Neural progenitor cell (in vitro differentiated cells): ENCODE results near the gene SLC66A3. TPM values are rescaled to one million over a fixed set of nuclear protein-coding genes. Genes with fewer than 3 reads are reported as not detected.

Experiments
- DNase-seq: peaks from one replicate; pipeline ENCODE4 v3.0.0-alpha.2; 2016; ENCODE audit warnings: low spot score
- H2AFZ ChIP-seq: fragments of 200-600 bp; sonication (generic); replicated peaks from 2 replicates; pipeline ENCODE4 v1.6.1; 2016; ENCODE audit warnings: antibody characterized with exemption
- H3F3A ChIP-seq: fragments of 200-600 bp; sonication (generic); 2 replicates; pipeline ENCODE4 v1.6.1; 2016; ENCODE audit warnings: antibody characterized with exemption, low read depth
- H3K27ac ChIP-seq: fragments of 200-600 bp; sonication (generic); 2 replicates; pipeline ENCODE4 v1.5.1; 2016; ENCODE audit warnings: mild to moderate bottlenecking
- H3K27me3 ChIP-seq: fragments of 200-600 bp; sonication (generic); 2 replicates; pipeline ENCODE4 v1.6.1; 2016; ENCODE audit warnings: mild to moderate bottlenecking, moderate library complexity
- H3K36me3 ChIP-seq: fragments of 200-600 bp; sonication (generic); 2 replicates; pipeline ENCODE4 v1.5.1; 2016
- H3K4me1 ChIP-seq: fragments of 200-600 bp; sonication (generic); 2 replicates; pipeline ENCODE4 v1.6.1; 2016; ENCODE audit warnings: mixed run types
- H3K4me2 ChIP-seq: fragments of 200-600 bp; sonication (generic); 2 replicates; pipeline ENCODE4 v1.6.1; 2016
- H3K4me3 ChIP-seq: fragments of 200-600 bp; sonication (generic); 2 replicates; pipeline ENCODE4 v1.5.1; 2016
- H3K79me2 ChIP-seq: fragments of 200-600 bp; sonication (generic); 2 replicates; pipeline ENCODE4 v1.6.1; 2016; ENCODE audit warnings: low read depth
- H3K9ac ChIP-seq: fragments of 200-600 bp; sonication (generic); 2 replicates; pipeline ENCODE4 v1.6.1; 2016
- H3K9me3 ChIP-seq: fragments of 200-600 bp; sonication (generic); 2 replicates; pipeline ENCODE4 v1.5.1; 2016; ENCODE audit warnings: low read depth
- H4K20me1 ChIP-seq: fragments of 200-600 bp; sonication (generic); 2 replicates; pipeline ENCODE4 v1.6.1; 2016; ENCODE audit warnings: low read depth
- H3K27ac Mint-ChIP-seq: 3 replicates; pipeline ENCODE4 v1.8.0; 2021; ENCODE audit warnings: mixed read lengths
- H3K27me3 Mint-ChIP-seq: 2 replicates; pipeline ENCODE4 v1.8.0; 2022; ENCODE audit warnings: low read depth, mild to moderate bottlenecking, inconsistent platforms, moderate library complexity, mixed read lengths; ENCODE audit not compliant: insufficient read depth
- H3K36me3 Mint-ChIP-seq: 3 replicates; pipeline ENCODE4 v1.8.0; 2021; ENCODE audit warnings: mixed read lengths
- H3K4me1 Mint-ChIP-seq: 3 replicates; pipeline ENCODE4 v1.8.0; 2021; ENCODE audit warnings: mixed read lengths
- H3K4me3 Mint-ChIP-seq: 3 replicates; pipeline ENCODE4 v1.8.0; 2021; ENCODE audit warnings: mild to moderate bottlenecking, moderate library complexity, mixed read lengths
- H3K9me3 Mint-ChIP-seq: 3 replicates; pipeline ENCODE4 v1.8.0; 2020; ENCODE audit warnings: mixed read lengths
- CTCF ChIP-seq: fragments of 200-600 bp; sonication (generic); IDR thresholded peaks from 2 replicates; pipeline ENCODE4 v1.5.1; 2017; ENCODE audit warnings: antibody characterized with exemption, mild to moderate bottlenecking
- EZH2 ChIP-seq: fragments of 200-600 bp; sonication (generic); IDR thresholded peaks from 2 replicates; pipeline ENCODE4 v1.6.1; 2017; ENCODE audit warnings: antibody characterized with exemption, mild to moderate bottlenecking, moderate library complexity
- EZH2phosphoT487 ChIP-seq: fragments of 200-600 bp; sonication (generic); IDR thresholded peaks from 2 replicates; pipeline ENCODE4 v1.6.1; 2017; ENCODE audit warnings: antibody characterized with exemption
- total RNA-seq: library from RNA; depleted of rRNA; stranded (reverse); fragments of >200 nt; gene quantifications from 2 replicates; pipeline ENCODE4 v1.2.3, GENCODE V29; 2015; ENCODE audit warnings: low replicate concordance

The SLC66A3 gene
- total RNA-seq, 1 donor from 2014 or later = 19.3 TPM

GRCh38 chr2:11134349-11134748 lies 20.9 kb upstream of the SLC66A3 start:
- no peak overlapping the region for H3K4me2 ChIP-seq
- no peaks in the 10 kb centered on the region for H3K79me2 ChIP-seq
- no peak overlapping the region for H3K4me3 ChIP-seq
- no peak overlapping the region for H3K27ac Mint-ChIP-seq
- H3K27ac ChIP-seq = no peak overlapping the region
- H3K27me3 ChIP-seq = peaks cover 2% of the 10 kb centered on the region
- H3K9ac ChIP-seq = no peak overlapping the region
- no peak for DNase-seq
- no peaks in the 10 kb centered on the region for H3K9me3 ChIP-seq
- no peaks in the 10 kb centered on the region for H3K36me3 Mint-ChIP-seq
- H3K9me3 Mint-ChIP-seq = no peaks in the 10 kb centered on the region
- peak overlapping the region; percentile 78 for H3K4me3 Mint-ChIP-seq
- H4K20me1 ChIP-seq = no peaks in the 10 kb centered on the region
- H3K36me3 ChIP-seq = no peaks in the 10 kb centered on the region
- peaks cover 19% of the 10 kb centered on the region for H3K27me3 Mint-ChIP-seq
- H3K4me1 Mint-ChIP-seq = peaks cover 31% of the 10 kb centered on the region
- no peak for TF ChIP-seq CTCF
- TF ChIP-seq EZH2phosphoT487 = no peak
- no peak for TF ChIP-seq EZH2
- peaks cover 9% of the 10 kb centered on the region for H3F3A ChIP-seq
- no peak overlapping the region for H2AFZ ChIP-seq
- peaks cover 12% of the 10 kb centered on the region for H3K4me1 ChIP-seq

GRCh38 chr2:11140492-11140891 lies 14.8 kb upstream of the SLC66A3 start:
- Mint-ChIP-seq H3K27ac (no peak overlapping the region), H3K4me1 (peaks cover 8% of the 10 kb centered on the region)
- TF ChIP-seq EZH2phosphoT487 (no peak), CTCF (no peak), EZH2 (no peak)

GRCh38 chr2:11141319-11141718 lies 13.9 kb upstream of the SLC66A3 start:
- no peak overlapping the region for H3K27ac Mint-ChIP-seq
- H3K4me1 Mint-ChIP-seq = peaks cover 8% of the 10 kb centered on the region
- no peak overlapping the region for H3K4me3 Mint-ChIP-seq
- no peak for DNase-seq
- Histone ChIP-seq H3K36me3 (no peaks in the 10 kb centered on the region), H3K27ac (no peak overlapping the region), H4K20me1 (no peaks in the 10 kb centered on the region), H3K9me3 (no peaks in the 10 kb centered on the region), H3K9ac (no peak overlapping the region), H3K4me1 (no peaks in the 10 kb centered on the region), H3K27me3 (no peaks in the 10 kb centered on the region), H2AFZ (no peak overlapping the region), H3K4me2 (no peak overlapping the region), H3F3A (no peaks in the 10 kb centered on the region), H3K4me3 (no peak overlapping the region), H3K79me2 (no peaks in the 10 kb centered on the region)
- H3K9me3 Mint-ChIP-seq = peaks cover 4% of the 10 kb centered on the region
- no peak for TF ChIP-seq EZH2phosphoT487
- no peak for TF ChIP-seq CTCF
- no peak for TF ChIP-seq EZH2
- peaks cover 3% of the 10 kb centered on the region for H3K27me3 Mint-ChIP-seq
- no peaks in the 10 kb centered on the region for H3K36me3 Mint-ChIP-seq

More at GRCh38 chr2:11140492-11140891, 14.8 kb upstream of the SLC66A3 start:
- Histone ChIP-seq H3K79me2 (no peaks in the 10 kb centered on the region), H3K9ac (no peak overlapping the region), H3K4me3 (no peak overlapping the region), H3K4me1 (no peaks in the 10 kb centered on the region), H2AFZ (no peak overlapping the region), H3K4me2 (no peak overlapping the region), H3K27me3 (no peaks in the 10 kb centered on the region), H3K9me3 (no peaks in the 10 kb centered on the region), H3K27ac (no peak overlapping the region), H3F3A (no peaks in the 10 kb centered on the region), H4K20me1 (no peaks in the 10 kb centered on the region), H3K36me3 (no peaks in the 10 kb centered on the region)
- Mint-ChIP-seq H3K9me3 (peaks cover 4% of the 10 kb centered on the region), H3K4me3 (no peak overlapping the region), H3K36me3 (no peaks in the 10 kb centered on the region), H3K27me3 (peaks cover 3% of the 10 kb centered on the region)
- no peak for DNase-seq
